ENCODE results near the gene PXMP4. TPM values are rescaled to one million over a fixed set of nuclear protein-coding genes. Genes with fewer than 3 reads are reported as not detected.

The PXMP4 gene
- total RNA-seq, 1 donor from 2014 or later = 3.5 TPM

GRCh38 chr20:33653218-33653899, 66.8 kb downstream of the PXMP4 start:
- no peaks in the 10 kb centered on the region for H3K9me3 ChIP-seq (ENCODE audit: low read depth)
- no peaks in the 10 kb centered on the region for H3K9me3 Mint-ChIP-seq
- no peak overlapping the region for H3K9ac ChIP-seq
- H3K27me3 Mint-ChIP-seq (ENCODE audit: insufficient read depth, low read depth) = peaks cover 4% of the 10 kb centered on the region
- H3F3A ChIP-seq (ENCODE audit: low read depth) = no peaks in the 10 kb centered on the region
- peaks cover 5% of the 10 kb centered on the region for H3K4me1 Mint-ChIP-seq
- no peaks in the 10 kb centered on the region for H3K36me3 ChIP-seq
- no peak overlapping the region for H3K27ac ChIP-seq
- peak; percentile 84 for DNase-seq (ENCODE audit: low spot score)
- H3K4me3 Mint-ChIP-seq = no peak overlapping the region
- H3K4me1 ChIP-seq = no peaks in the 10 kb centered on the region
- no peaks in the 10 kb centered on the region for H4K20me1 ChIP-seq (ENCODE audit: low read depth)
- no peaks in the 10 kb centered on the region for H3K36me3 Mint-ChIP-seq
- peak overlapping the region; percentile 43 for H3K27ac Mint-ChIP-seq
- no peak overlapping the region for H2AFZ ChIP-seq (replicated peaks)
- no peak overlapping the region for H3K4me2 ChIP-seq
- no peak overlapping the region for H3K4me3 ChIP-seq
- H3K27me3 ChIP-seq = no peaks in the 10 kb centered on the region
- H3K79me2 ChIP-seq (ENCODE audit: low read depth) = no peaks in the 10 kb centered on the region
- TF ChIP-seq EZH2phosphoT487 (IDR thresholded peaks at IDR 0.05) (no peak), CTCF (IDR thresholded peaks at IDR 0.05) (peak; percentile 91), EZH2 (IDR thresholded peaks at IDR 0.05) (no peak)

Other genes starting within 250 kb of the PXMP4 start
- 11.9 and 26.4 TPM in 2 replicates for gene CBFA2T2, start 230.2 kb downstream of the PXMP4 start, total RNA-seq (ENCODE audit: low replicate concordance)
- 0.53 TPM in 1 of 2 replicates, not detected in the other for gene C20orf144, start 58.0 kb downstream of the PXMP4 start, total RNA-seq (ENCODE audit: low replicate concordance)
- 0.19 TPM in 1 of 2 replicates, not detected in the other for gene ACTL10, start 53.4 kb downstream of the PXMP4 start, total RNA-seq (ENCODE audit: low replicate concordance)
- 19.2 and 40.2 TPM in 2 replicates for gene NECAB3, start 45.9 kb downstream of the PXMP4 start, total RNA-seq (ENCODE audit: low replicate concordance)
- 9.7 and 29.7 TPM in 2 replicates for gene E2F1, start 33.9 kb downstream of the PXMP4 start, total RNA-seq (ENCODE audit: low replicate concordance)
- 0.82 and 2.5 TPM in 2 replicates for gene ZNF341, start 11.7 kb upstream of the PXMP4 start, total RNA-seq (ENCODE audit: low replicate concordance)
- gene CHMP4B, start 91.0 kb upstream of the PXMP4 start, total RNA-seq (ENCODE audit: low replicate concordance) = 40.7 and 51.4 TPM in 2 replicates

Measured in neural progenitor cell (in vitro differentiated cells).